IMR-90 (cell line): Measurements from ENCODE around the gene CEP83. TPM values are rescaled to one million over a fixed set of nuclear protein-coding genes. Genes with fewer than 3 reads are reported as not detected.

ENCODE experiments used
- ATAC-seq: fragments of 200-7000 bp; cut with Tn5 transposase; 2 replicates; pipeline ENCODE4 v1.9.1; 2020; ENCODE audit warnings: low read depth, mild to moderate bottlenecking, moderate library complexity
- BruUV-seq: library from RNA; stranded (reverse); fragments of 400-500 nt; replicated peaks from 2 replicates; lab custom pipeline; 2021; lab: Mats Ljungman, UMichigan
- CTCF ChIA-PET: fragments of 300-600 bp; formaldehyde crosslinking; extraction: SDS; loops from one replicate; lab custom pipeline; 2021; ENCODE audit warnings: antibody characterized with exemption; lab: Yijun Ruan, JAX
- POLR2A ChIA-PET: fragments of 300-600 bp; sonication (Branson Sonifier 250); formaldehyde crosslinking; loops from one replicate; lab custom pipeline; 2022; ENCODE audit warnings: antibody characterized with exemption; ENCODE audit not compliant: unreplicated experiment; lab: Charles Lee
- DNase-seq: peaks from one replicate; pipeline ENCODE4 v3.0.0; 2013
- H2AFZ ChIP-seq: replicated peaks from 2 replicates; pipeline ENCODE3; 2013; ENCODE audit warnings: low read length, mild to moderate bottlenecking; ENCODE audit not compliant: poor library complexity
- H2AK5ac ChIP-seq: 2 replicates; pipeline ENCODE4 v1.6.1; 2013; ENCODE audit warnings: low read depth, low read length, inconsistent platforms
- H2AK9ac ChIP-seq: replicated peaks from 2 replicates; pipeline ENCODE3; 2013; ENCODE audit warnings: mild to moderate bottlenecking, low read depth, low read length, moderate library complexity; ENCODE audit not compliant: poor library complexity
- H2BK120ac ChIP-seq: 2 replicates; pipeline ENCODE4 v1.6.1; 2013; ENCODE audit warnings: low read depth, low read length, inconsistent platforms
- H2BK15ac ChIP-seq: 3 replicates; pipeline ENCODE4 v1.6.1; 2013; ENCODE audit warnings: low read depth, low read length, inconsistent platforms
- H2BK20ac ChIP-seq: 2 replicates; pipeline ENCODE4 v1.6.1; 2013; ENCODE audit warnings: low read depth, mild to moderate bottlenecking, inconsistent platforms, low read length, moderate library complexity
- H2BK5ac ChIP-seq: 2 replicates; pipeline ENCODE4 v1.6.1; 2013; ENCODE audit warnings: mild to moderate bottlenecking, low read depth, low read length, inconsistent platforms; ENCODE audit not compliant: poor library complexity, severe bottlenecking
- H3K14ac ChIP-seq: replicated peaks from 2 replicates; pipeline ENCODE4 v1.6.1; 2013; ENCODE audit warnings: low read depth, low read length, inconsistent platforms
- H3K18ac ChIP-seq: 2 replicates; pipeline ENCODE4 v1.6.1; 2013; ENCODE audit warnings: low read depth, low read length, control low read depth
- H3K23ac ChIP-seq: 2 replicates; pipeline ENCODE4 v1.6.1; 2013; ENCODE audit warnings: low read depth, low read length, inconsistent platforms
- H3K27ac ChIP-seq: 2 replicates; pipeline ENCODE4 v1.5.1; 2013; ENCODE audit warnings: mild to moderate bottlenecking, control low read depth, low read length; ENCODE audit not compliant: insufficient read depth
- H3K27me3 ChIP-seq: 2 replicates; pipeline ENCODE4 v1.6.1; 2013; ENCODE audit warnings: low read length; ENCODE audit not compliant: control insufficient read depth, insufficient read depth
- H3K36me3 ChIP-seq: 2 replicates; pipeline ENCODE4 v1.6.1; 2013; ENCODE audit warnings: low read length, mixed read lengths; ENCODE audit not compliant: control insufficient read depth, insufficient read depth
- H3K4ac ChIP-seq: 2 replicates; pipeline ENCODE4 v1.6.1; 2013; ENCODE audit warnings: low read depth, low read length, inconsistent platforms
- H3K4me1 ChIP-seq: 2 replicates; pipeline ENCODE4 v1.6.1; 2013; ENCODE audit warnings: low read length, mixed read lengths; ENCODE audit not compliant: control insufficient read depth, insufficient read depth
- H3K4me2 ChIP-seq: 2 replicates; pipeline ENCODE4 v1.6.1; 2013; ENCODE audit warnings: low read depth, mild to moderate bottlenecking, control low read depth, low read length, moderate library complexity
- H3K4me3 ChIP-seq: 2 replicates; pipeline ENCODE4 v1.5.1; 2013; ENCODE audit warnings: low read depth, mild to moderate bottlenecking, control low read depth, low read length, moderate library complexity; ENCODE audit not compliant: insufficient read depth
- H3K56ac ChIP-seq: 2 replicates; pipeline ENCODE4 v1.6.1; 2013; ENCODE audit warnings: low read length, inconsistent platforms; ENCODE audit not compliant: insufficient read depth; ENCODE audit errors: extremely low read depth
- H3K79me1 ChIP-seq, 2 experiments: 2 replicates each; pipeline ENCODE4 v1.6.1; 2013; ENCODE audit warnings: low read length in 2 of 2, inconsistent platforms in 1 of 2, low read depth in 1 of 2
- H3K9ac ChIP-seq: 2 replicates; pipeline ENCODE4 v1.6.1; 2013; ENCODE audit warnings: low read depth, low read length, control low read depth
- H3K9me1 ChIP-seq: 2 replicates; pipeline ENCODE4 v1.6.1; 2013; ENCODE audit warnings: low read length, inconsistent platforms; ENCODE audit not compliant: insufficient read depth
- H3K9me3 ChIP-seq: 2 replicates; pipeline ENCODE4 v1.6.1; 2013; ENCODE audit warnings: low read length; ENCODE audit not compliant: control insufficient read depth, insufficient read depth
- H4K20me1 ChIP-seq: 2 replicates; pipeline ENCODE4 v1.6.1; 2013; ENCODE audit warnings: low read length, inconsistent platforms; ENCODE audit not compliant: insufficient read depth
- H4K5ac ChIP-seq: 2 replicates; pipeline ENCODE4 v1.6.1; 2013; ENCODE audit warnings: mild to moderate bottlenecking, low read depth, low read length, control low read depth
- H4K8ac ChIP-seq, 2 experiments: 2 replicates each; pipeline ENCODE4 v1.6.1; 2013; ENCODE audit warnings: low read depth in 2 of 2, low read length in 2 of 2, control low read depth in 1 of 2, inconsistent platforms in 1 of 2
- H4K91ac ChIP-seq: 2 replicates; pipeline ENCODE4 v1.6.1; 2013; ENCODE audit warnings: low read depth, low read length, inconsistent platforms; ENCODE audit not compliant: insufficient read depth
- BHLHE40 ChIP-seq: fragments of 150-350 bp; IDR thresholded peaks from 2 replicates; pipeline ENCODE4 v1.6.1; 2016; ENCODE audit warnings: mild to moderate bottlenecking, low read depth, low read length
- FOS ChIP-seq: fragments of 150-350 bp; IDR thresholded peaks from 2 replicates; pipeline ENCODE4 v1.6.1; 2016; ENCODE audit warnings: low read depth, low read length
- WGBS, 2 experiments: methylation state at CpG; one replicate each; pipeline versions ENCODE4 v1.1.5 to v1.1.7; 2013; ENCODE audit warnings: missing lambda C conversion rate in 2 of 2; ENCODE audit not compliant: insufficient read length in 1 of 2; ENCODE audit errors: extremely low coverage in 2 of 2; 5-methylcytosine and 5-hydroxymethylcytosine counted together
- dilution Hi-C: fragments of 300-500 bp; cut with HindIII; formaldehyde crosslinking; loops from one replicate; pipeline ENCODE4 v1.14.3; 2018; ENCODE audit warnings: low sequenced_read_pairs; ENCODE audit not compliant: unreplicated experiment
- in situ Hi-C: fragments of 300-500 bp; cut with MboI; formaldehyde crosslinking; loops from 3 replicates; pipeline ENCODE4 v1.14.3; 2019; ENCODE audit warnings: low sequenced_read_pairs, inconsistent platforms, mixed read lengths
- intact Hi-C: fragments of 100-400 bp; cut with micrococcal nuclease; formaldehyde crosslinking; loops from 2 replicates; pipeline ENCODE4 v1.10.0; 2022
- polyA plus RNA-seq, 3 experiments: library from polyadenylated mRNA; depleted of rRNA; stranded (reverse); fragments of >200 nt; gene quantifications; 2 replicates each; pipeline ENCODE4 v1.2.3, GENCODE V29; 2012; ENCODE audit warnings: low replicate concordance in 1 of 3
- total RNA-seq: library from RNA; depleted of rRNA; stranded (reverse); fragments of >200 nt; gene quantifications from 2 replicates; pipeline ENCODE4 v1.2.3, GENCODE V29; 2012

CEP83 gene
- total and polyA plus RNA-seq, 2 of the 4 experiments (the other 2 are of a cell fraction): 3.9 to 8.9 TPM

- Histone ChIP-seq H2BK120ac (peak overlapping the region; percentile 36), H3K9ac (no peak overlapping the region; the same call in 1 of the 2 replicates), H3K27me3 (no peaks in the 10 kb centered on the region), H4K5ac (peak overlapping the region; percentile 23), H3K36me3 (no peaks in the 10 kb centered on the region), H2BK20ac (peak overlapping the region; percentile 42; the same call in 1 of the 2 replicates), H3K14ac (peak overlapping the region; percentile 65), H4K91ac (no peak overlapping the region), H3K9me3 (no peaks in the 10 kb centered on the region), H2AK5ac (peak overlapping the region; percentile 36), H3K79me1 (no peaks in the 10 kb centered on the region), H3K4me3 (no peak overlapping the region), H2BK15ac (no peak overlapping the region), H3K4ac (peak overlapping the region; percentile 46), H4K8ac (peak overlapping the region in 1 of 2 experiments; percentile 26; a peak in 1 of 4 replicates), H3K27ac (peak overlapping the region; percentile 72; the same call in 1 of the 2 replicates), H2BK5ac (peak overlapping the region; percentile 63), H4K20me1 (no peaks in the 10 kb centered on the region), H3K56ac (no peak overlapping the region), H3K23ac (peak overlapping the region; percentile 48; the same call in 1 of the 2 replicates), H3K4me2 (peak overlapping the region; percentile 69), H3K9me1 (peaks cover 9% of the 10 kb centered on the region), H3K18ac (peak overlapping the region; percentile 38), H2AK9ac (peak overlapping the region; percentile 18), H2AFZ (no peak overlapping the region), H3K4me1 (peaks cover 13% of the 10 kb centered on the region)
- in situ Hi-C loops: no loop called here
- TF ChIP-seq FOS (0 out of 2 replicates have a peak, but pooled peaks have one; percentile 25), BHLHE40 (no peak)
- no CpG with 5 or more reads among the region's 13 CpGs for WGBS, 2 experiments
- intact Hi-C loops: loop anchor here (5.0 kb wide), 1 partner anchor 142 kb away; the partner anchor contains the start of gene PLXNC1
- ATAC-seq (peak; percentile 88), DNase-seq (peak; percentile 75)
- BruUV-seq: no TSS peak
- CTCF ChIA-PET: interaction anchor here (0.5 to 2.2 kb wide), 5 partner anchors 9 to 841 kb away, joined by 3 to 11 read pairs (median 4); no protein-coding TSS in a partner anchor
- dilution Hi-C loops: no loop called here
- POLR2A ChIA-PET: no interaction called here
Measured at GRCh38 chr12:94289461-94290312, 170.0 kb downstream of the CEP83 start.
